GM12878 (cell line): ENCODE results near the gene COX5A.

ENCODE experiments used
- CEBPB ChIP-seq, 2 experiments: fragments of 150-350 bp in 1 of 2; IDR thresholded peaks; 2 replicates each; pipeline ENCODE4 v1.6.1; 2012 to 2014; ENCODE audit warnings: low read depth in 2 of 2, low read length in 2 of 2, borderline replicate concordance in 1 of 2, inconsistent platforms in 1 of 2
- CTCF ChIP-seq, 3 experiments: IDR thresholded peaks in 2 of 3; conservative IDR thresholded peaks in 1 of 3; 2 replicates each; pipeline ENCODE4 v1.5.1; 2011; ENCODE audit warnings: low read depth in 3 of 3, low read length in 3 of 3, mild to moderate bottlenecking in 3 of 3, control low read depth in 2 of 3, moderate library complexity in 2 of 3, inconsistent platforms in 1 of 3, mixed read lengths in 1 of 3; ENCODE audit not compliant: control insufficient read depth in 2 of 3, insufficient read depth in 1 of 3; ENCODE audit errors: extremely low read depth in 1 of 3
- FOXM1 ChIP-seq: IDR thresholded peaks from 2 replicates; pipeline ENCODE4 v1.6.1; 2012; ENCODE audit warnings: low read depth, mild to moderate bottlenecking, inconsistent platforms, low read length, moderate library complexity
- POLR2AphosphoS2 ChIP-seq: IDR thresholded peaks from 2 replicates; pipeline ENCODE4 v1.6.1; 2011; ENCODE audit warnings: low read depth, mild to moderate bottlenecking, low read length, improper control_type of control experiment, moderate library complexity
- SP1 ChIP-seq: IDR thresholded peaks from one replicate; pipeline ENCODE4 v1.6.1; 2011; ENCODE audit warnings: low read depth, low read length
- STAT1 ChIP-seq: fragments of 450-650 bp; conservative IDR thresholded peaks from 2 replicates; pipeline ENCODE4 v1.6.1; 2014; ENCODE audit warnings: antibody characterized with exemption, mild to moderate bottlenecking

GRCh38 chr15:74889390-74889882 is 48.4 kb downstream of the COX5A start:
- TF ChIP-seq POLR2AphosphoS2 (no peak), FOXM1 (no peak), CTCF (IDR thresholded peaks at IDR 0.05 in 2 of 3, conservative IDR thresholded peaks at IDR 0.05 in 1 of 3; ENCODE audit: control insufficient read depth in 2 of 3, extremely low read depth in 1 of 3, insufficient read depth in 1 of 3, low read depth in 3 of 3, low read length in 3 of 3) (no peak), CEBPB (IDR thresholded peaks at IDR 0.05; ENCODE audit: borderline replicate concordance in 1 of 2, low read depth in 2 of 2, low read length in 2 of 2) (no peak), SP1 (no peak), STAT1 (no peak)
